ENCODE measurements around the gene ZFYVE27. TPM values are rescaled to one million over a fixed set of nuclear protein-coding genes. Genes with fewer than 3 reads are reported as not detected.
A peak's percentile ranks its signal among the peaks of the same experiment; 100 is the strongest.

ZFYVE27 gene
- polyA plus RNA-seq, 3 donors: 23.6 to 40.2 (median 23.7) TPM

DNA sequence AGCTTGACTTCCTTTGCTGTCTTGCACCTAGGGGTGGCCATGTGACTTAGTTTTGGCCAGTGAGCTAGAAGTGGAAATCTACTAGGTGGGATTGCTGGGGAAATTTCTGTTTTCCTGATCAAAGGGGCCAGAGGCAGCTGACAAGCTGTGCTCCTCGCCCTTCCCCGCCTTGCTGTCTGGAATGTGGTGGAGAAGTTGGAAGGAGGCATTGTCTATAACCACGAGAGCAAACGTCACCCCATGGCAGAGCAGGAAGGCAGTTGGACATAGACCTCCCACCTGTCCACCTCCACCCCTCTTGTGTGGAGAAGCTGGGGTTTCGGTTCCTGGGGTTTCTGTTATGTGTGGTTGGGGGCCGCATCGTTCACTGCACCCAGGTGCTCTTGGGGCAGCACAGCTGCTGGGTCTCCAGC lies 27.6 kb downstream of the ZFYVE27 start:
- DNase-seq (ENCODE audit: extremely low read depth in 1 of 11, low read depth in 9 of 11, low spot score in 4 of 11): no peak

DNA sequence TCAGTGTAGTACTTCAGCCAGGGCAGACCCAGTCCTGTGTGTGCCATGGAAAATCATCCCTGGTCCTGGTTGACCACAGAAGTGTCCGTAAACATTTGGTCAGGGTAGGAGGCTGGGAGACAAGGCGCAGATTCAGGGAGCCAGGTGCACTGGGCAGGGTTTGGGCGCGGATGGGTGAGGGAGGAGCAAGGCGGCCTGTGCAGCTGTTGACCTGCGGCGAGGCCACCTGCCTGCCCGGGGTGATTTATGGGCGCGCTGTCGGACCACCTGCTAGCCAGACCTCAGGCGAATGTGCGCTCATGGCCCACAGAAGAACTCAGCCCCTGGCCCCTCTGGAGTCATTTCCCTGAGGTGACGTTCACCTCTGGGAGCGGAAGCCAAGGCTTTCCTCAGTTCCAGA lies 28.3 kb downstream of the ZFYVE27 start:
- no peak for DNase-seq (ENCODE audit: extremely low read depth in 1 of 11, low read depth in 9 of 11, low spot score in 4 of 11)

DNA sequence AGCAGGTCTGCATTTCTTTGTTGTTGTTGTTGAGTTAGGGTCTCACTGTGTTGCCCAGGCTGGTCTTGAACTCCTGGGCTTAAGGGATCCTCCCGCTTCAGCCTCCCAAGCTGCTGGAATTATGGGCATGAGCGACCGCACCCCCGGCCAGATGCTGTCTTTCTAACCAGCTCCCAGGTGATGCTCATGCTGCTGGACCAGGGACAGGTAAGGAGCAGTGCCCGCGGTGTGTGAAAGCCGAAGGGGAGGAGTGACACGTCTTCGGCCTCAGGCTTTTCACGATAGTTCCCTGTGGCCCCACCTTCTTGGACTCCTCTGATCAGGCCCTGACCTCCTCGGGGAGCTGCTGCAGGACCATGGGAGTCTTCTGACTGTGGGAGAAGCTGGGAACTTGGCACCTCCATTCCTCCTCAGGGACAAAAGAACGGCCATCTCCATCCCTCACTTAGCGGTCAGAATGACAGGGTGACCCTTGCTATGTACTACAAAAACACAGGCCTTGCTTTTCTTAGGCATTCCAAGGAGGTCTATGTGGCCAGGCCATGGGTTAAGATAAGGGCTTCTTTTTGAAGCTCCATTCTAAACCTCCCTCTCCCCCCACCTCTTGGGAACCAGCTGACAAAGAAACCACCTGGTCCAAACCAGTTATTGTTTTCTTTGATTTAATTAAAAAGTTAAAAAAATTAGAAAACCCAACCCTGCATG lies 29.3 kb downstream of the ZFYVE27 start:
- no peak for DNase-seq (ENCODE audit: extremely low read depth in 1 of 11, low read depth in 9 of 11, low spot score in 4 of 11)

DNA sequence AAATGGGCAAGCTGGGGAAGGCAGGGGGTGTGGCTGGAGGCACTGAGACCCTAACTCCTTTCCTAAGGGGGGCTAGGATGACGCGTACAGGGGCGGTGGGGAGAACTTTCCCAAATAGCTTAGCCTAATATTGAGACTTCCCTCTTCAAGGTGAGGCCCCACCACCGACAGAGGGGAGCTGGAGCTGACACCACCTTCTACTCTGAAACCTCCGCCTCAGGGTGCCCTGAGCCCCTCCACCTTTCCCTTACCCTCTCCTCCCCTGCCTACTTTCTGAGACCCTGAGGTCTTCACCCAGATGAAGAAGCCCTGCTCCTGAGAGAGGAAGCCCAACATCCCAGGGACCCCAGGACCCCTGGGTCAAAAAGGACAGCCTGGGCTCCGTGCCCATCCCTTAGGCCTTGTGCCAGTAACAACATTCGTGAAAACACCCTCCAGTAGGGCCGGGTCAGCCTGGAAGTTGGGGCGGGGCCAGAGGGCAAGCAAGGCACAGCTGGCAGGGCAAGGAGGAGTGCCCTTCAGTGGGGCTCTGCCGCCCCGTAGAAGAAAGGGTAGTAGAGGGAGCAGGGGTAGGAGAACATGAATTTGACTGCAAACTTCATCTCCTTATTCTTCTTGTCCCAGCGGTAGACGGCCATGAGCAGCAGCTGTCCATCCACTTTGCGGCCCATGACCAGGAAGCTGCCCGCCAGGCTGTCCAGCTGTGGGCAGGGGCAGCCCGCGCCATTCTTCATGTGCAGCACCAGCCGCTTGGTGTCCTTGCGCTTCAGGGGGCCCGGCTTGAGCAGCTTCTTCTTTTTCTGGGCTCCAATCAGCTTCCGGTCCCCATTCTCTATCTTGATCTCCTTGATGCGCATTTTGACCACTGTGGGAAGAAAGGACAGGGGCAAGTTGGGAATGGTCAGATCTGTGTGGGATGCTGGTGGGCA lies 30.3 kb downstream of the ZFYVE27 start:
- DNase-seq (ENCODE audit: extremely low read depth in 1 of 11, low read depth in 9 of 11, low spot score in 4 of 11): no peak

DNA sequence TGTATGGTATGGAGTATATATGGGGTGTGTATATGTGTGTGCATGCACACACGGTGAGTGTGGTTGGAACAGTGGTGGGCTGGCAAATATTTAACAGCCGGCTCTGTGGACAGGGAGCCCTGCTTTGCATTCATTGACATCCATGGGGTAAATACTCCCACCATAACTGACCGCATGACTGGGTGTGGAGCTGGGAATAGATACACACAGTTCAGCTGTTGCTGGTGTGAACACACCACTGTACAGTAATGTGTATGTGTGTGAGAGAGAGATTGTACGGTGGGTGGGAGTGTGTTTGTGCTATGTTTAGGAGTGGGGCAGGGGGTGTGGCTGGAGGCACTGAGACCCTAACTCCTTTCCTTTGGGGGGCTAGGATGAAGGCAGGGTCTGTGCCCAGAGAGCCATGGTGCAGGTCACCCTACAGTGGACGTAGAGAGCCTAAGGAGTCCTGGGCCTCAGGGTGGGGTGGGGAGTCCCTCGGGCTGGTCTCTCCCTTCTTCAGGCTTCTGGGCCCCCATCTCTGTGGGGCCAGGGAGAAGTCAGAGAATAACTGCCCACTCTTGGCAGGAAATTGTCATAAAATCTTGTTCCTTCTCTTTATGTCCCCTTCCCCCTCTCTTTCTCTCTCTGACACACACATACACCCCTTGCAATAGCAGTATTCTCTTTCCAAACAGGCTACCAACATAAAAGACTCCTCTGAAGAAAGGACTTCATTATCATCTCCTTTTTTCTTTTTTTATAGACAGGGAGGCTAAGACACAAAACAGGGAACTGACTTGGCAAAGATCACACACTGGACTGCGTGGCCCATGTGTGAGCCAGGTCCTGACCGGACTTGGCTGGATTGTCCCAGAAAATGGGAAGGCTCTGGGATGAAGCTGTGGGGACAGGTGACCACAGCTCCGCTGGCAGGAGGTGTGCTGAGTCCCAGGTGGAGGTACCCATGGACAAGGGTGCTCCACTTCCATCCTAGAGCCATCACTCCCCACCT lies 31.7 kb downstream of the ZFYVE27 start:
- no peak for DNase-seq (ENCODE audit: extremely low read depth in 1 of 11, low read depth in 9 of 11, low spot score in 4 of 11)

DNA sequence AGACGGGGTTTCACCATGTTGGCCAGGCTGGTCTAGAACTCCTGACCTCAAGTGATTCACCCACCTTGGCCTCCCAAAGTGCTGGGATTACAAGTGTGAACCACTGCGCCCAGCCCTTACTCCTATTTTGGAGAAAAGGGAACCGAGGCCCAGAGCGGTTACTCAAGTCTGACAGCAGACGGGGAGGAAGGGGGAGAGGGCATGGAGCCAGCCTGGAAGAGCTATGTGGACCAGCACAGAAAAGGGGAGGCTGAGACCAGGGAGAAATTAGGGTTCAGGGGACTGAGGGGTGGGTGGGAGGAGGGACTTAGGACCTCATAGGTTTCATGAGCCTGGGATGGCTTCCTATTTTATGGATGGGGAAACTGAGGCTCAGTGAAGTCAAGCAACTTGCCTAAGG lies 33.3 kb downstream of the ZFYVE27 start:
- no peak for DNase-seq (ENCODE audit: extremely low read depth in 1 of 11, low read depth in 9 of 11, low spot score in 4 of 11)

DNA sequence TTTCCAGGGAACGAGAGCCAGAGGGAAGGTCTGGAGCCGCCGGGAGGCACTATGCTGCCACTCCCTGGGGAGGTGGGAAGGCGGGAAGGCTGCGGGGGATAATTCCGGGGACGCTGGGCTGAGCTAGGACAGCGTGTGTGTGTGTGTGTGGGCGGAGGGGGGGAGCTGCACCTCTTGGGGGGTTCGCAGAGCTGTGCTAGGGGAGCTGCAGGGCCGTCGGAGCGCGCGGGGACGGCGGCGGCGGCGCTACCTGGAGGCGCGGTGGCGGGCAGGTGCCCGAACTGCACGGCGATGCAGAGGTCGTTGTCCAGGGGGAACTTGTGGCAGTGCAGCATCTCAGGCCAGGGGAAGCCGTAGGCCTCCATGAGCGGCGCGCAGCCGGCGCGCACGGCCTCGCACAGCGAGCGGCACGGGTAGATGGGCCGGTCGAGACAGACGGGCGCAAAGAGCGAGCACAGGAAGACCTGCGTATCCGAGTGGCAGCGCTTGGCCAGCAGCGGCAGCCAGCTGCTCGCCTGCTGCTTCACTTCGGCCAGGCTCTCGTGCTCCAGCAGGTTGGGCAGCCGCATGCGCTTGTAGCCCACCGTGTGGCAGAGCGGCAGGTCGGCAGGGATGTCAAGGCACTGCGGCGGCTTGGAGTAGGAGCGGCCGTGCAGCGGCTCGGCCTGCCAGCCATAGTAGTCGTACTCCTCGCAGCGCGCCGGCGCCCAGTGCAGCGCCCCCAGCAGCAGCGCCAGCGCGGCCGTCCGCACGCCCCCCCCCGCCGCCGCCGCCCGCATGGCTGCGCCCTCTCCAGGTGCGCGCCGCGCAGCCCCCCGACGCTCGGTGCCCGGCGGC lies 34.3 kb downstream of the ZFYVE27 start:
- peak in 1 of 11 donors; percentile 16 for DNase-seq (ENCODE audit: extremely low read depth in 1 of 11, low read depth in 9 of 11, low spot score in 4 of 11)

DNA sequence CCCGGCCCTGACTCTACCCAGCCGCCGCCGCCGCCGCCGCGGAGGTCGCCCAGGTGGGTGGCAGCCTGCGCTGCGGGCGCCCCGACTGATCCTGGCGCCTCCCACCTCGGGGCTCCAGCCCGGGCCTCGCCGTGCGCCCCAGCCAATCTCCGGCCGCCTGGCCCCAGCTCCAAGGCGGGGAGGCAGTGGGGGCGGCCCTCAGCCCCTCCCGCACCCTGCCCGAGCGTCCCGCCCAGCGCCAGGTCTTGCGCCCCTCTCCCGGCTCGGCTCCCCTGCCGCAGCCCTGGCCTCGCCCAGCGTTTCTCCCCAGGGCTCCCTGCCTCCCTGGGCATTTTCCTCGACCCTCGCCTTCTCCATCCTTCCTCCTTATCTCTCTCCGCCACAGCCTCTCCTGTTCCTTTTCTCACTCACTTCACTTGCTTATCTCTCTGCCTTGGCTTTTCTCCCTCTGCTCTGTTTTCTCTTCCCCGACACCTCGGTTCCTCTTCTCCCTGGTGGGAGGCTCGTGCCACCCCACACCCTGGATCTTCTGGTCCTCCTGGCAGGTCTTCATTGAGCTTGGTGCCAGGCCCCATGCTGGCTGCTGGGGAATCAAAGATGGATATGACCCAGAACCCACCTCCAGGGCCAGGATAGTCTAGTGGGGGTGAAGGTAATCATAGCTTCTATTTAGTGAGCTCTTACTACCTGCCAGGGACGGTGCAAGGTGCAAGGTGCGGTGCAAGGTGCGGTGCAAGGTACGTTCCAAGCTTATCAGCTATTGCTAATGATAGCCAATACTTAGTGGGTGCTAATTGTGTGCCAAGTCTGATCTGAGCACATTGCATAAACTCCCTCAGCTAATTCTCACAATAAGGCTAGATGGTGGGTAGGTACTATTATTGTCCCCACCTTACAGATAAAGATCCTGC lies 35.2 kb downstream of the ZFYVE27 start, which contains the start of gene SFRP5:
TSS of gene SFRP5 (minus strand) at position 87 of the 911 bp plus-strand sequence. CDS start 166 bp downstream, outside the sequence.
- no peak for DNase-seq (ENCODE audit: extremely low read depth in 1 of 11, low read depth in 9 of 11, low spot score in 4 of 11)

DNA sequence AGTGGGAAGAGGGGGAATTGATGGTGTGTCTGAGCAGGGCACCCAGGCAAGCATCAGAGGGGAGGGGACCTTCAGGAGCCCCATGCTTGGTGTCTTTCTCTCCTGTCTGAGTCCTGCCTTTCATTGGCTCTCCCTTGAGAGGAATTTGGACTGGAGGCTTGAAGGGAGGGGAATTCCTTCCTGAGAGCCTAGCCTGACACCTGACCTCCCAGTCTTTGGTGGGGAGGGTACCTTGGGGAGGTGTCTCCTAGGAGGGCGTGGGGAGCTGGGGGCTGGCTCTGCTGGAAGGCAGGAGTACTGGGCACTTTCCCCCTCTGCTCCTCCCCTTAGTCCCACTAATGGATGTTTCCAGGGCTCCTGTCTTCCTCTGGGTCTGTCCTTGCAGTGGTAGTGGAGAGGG lies 36.2 kb downstream of the ZFYVE27 start:
- no peak for DNase-seq (ENCODE audit: extremely low read depth in 1 of 11, low read depth in 9 of 11, low spot score in 4 of 11)

DNA sequence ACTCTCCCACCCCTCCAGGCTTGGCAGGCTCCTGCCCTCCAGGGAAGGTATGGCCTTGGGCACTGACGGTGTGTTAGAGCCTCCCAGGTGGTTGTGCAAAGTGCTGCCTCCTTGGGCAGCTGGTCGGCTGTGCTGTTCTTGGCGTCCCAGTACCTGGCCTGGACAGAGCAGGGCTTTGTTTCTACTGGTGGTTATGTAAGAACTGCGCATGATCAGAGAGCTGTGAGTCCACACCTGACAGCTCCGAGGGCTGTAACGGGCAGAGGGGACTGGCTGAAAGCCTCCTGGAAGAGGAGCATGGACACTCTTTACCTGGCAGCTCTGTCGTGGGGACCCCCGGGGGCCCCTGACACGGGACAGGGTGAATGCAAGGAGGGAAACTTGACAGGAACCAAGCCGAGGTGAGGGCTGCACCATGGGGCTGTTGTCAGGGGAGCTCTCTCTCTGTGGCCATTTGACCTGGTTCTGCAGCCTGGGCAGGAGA lies 37.9 kb downstream of the ZFYVE27 start:
- DNase-seq (ENCODE audit: extremely low read depth in 1 of 11, low read depth in 9 of 11, low spot score in 4 of 11): no peak

DNA sequence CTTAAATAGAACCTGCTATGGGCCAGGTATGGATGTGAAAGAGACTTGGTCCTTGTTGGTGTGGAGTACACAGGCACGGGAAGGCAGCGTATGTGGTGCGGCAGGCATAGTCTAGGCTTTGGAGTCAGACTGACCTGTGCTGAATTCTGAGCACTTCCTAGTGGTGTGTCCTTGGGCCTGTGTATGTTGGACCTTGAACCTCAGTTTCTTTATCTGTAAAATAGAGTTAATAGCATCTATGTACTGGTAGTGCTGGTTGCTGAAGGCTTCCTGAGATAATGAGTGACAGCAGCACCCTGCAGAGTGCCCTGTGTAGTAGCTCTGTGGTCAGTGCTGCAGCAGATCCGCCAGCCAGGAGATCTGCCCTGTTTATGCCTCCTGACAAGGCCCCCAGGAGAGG lies 40.2 kb downstream of the ZFYVE27 start:
- DNase-seq (ENCODE audit: extremely low read depth in 1 of 11, low read depth in 9 of 11, low spot score in 4 of 11): no peak

DNA sequence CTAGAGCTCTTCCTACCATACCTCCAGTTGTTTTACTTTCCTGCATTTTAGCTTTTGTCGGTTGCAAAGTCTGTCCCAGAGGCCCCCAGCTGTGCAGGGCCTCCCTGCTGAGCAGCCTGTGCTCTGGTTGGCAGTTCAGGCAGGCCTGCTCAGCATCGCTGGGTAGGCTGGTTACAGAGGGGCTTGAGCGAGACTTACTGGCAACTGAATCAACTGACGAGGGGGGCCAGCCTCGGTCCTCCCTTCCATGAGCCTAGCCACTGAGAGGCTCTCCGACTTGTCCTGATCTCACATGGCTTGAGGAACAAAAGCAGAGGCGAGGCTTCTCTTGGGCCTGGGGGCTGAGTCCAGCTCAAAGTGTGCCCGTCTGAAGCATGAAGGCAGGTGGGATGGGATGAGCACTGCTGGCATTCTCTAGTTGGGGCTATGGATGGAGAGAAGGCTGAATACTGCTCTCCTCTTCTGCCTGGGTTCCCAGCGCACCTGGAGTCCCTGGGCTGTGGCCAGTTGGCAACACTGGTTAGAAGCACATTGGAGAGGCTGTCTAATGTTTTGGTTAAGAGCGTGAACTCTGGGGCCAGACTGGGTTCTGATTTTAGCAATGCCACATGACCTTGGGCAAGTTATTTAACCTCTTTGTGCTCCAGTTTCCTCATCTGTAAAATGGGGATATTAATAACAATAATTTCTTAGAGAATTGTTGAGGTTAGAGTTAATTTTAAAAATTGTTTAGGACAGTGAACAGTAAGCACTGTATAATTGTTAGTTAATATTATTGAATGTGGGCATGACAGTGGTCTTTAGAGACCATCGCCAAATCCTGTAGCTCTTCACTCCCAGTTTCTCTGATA lies 41.7 kb downstream of the ZFYVE27 start:
- no peak for DNase-seq (ENCODE audit: extremely low read depth in 1 of 11, low read depth in 9 of 11, low spot score in 4 of 11)

DNA sequence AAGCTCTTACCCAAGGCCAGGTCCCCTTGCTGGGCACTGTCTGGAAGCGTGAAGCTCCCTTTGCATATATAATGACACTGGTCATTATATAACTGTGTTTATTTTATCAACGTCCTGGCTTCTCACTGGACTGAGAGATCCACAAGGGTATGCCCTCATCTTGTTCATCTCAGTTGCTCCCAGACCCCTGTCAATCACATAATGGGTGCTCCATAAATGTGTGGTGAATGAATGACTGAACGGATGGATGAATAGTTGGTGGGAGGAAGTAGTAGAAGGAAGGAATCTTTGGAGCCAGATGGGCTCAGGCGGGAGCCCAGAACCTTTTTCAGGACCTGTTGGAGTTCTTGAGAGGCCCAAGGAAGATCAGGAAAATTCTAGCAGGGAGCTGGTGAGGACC lies 42.6 kb downstream of the ZFYVE27 start:
- DNase-seq (ENCODE audit: extremely low read depth in 1 of 11, low read depth in 9 of 11, low spot score in 4 of 11): no peak

DNA sequence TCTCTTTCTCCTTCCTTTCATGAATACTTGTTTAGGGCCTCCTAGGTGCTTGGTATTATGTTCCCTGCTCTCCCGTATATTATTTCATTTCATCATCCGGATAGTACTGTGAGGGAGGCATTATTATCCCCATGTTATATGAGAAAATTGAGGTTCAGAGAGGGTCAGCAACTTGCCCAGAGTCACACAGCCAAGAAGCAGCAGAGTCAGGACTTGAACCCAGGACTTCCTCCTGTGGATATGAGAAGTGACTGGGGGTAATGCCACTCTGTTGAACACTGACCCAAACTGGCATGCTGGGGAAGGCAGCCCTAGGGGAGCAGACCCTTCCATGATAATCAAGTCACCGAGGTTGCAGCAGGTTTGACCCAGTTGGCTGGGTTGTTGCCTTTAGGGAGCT lies 43.0 kb downstream of the ZFYVE27 start:
- no peak for DNase-seq (ENCODE audit: extremely low read depth in 1 of 11, low read depth in 9 of 11, low spot score in 4 of 11)

DNA sequence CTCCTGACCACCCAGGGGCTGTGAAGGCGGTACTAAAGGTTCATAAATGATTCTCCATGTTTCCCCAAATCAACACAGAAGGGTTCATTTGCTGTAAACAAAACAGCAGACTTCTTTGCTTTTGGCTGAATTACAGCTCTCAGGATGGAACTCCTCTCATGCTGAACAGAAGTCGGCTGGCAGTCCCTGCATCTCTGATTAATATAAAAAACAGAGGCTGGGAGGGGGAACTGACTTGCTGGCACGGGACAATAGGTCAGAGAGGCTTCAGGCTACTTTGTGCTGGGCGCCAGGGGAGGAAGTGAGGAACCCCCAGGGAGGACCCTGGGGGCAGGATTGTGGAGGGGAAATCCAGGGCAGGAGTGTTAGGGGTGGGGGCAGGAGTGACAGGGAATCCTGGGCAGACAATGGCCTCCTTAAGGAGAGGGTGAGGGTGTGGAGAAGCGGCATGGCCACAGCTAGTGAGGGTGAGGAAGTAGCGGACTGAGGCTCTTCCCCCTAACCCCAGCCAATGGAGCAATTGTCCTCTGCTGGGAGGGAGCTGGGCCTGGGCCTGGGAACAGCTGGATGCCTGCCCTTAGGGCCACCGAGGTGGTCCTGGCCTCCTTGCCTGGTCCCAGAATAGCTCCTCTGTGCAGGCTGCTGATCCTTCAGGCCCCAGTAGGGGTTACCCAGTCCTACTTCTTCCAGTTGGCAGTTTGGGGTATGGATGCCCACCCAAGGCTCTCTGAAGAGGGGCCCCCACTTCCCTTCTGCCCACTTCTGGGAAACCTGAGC lies 44.1 kb downstream of the ZFYVE27 start:
- peak in 1 of 11 donors; percentile 8 for DNase-seq (ENCODE audit: extremely low read depth in 1 of 11, low read depth in 9 of 11, low spot score in 4 of 11)
